Mesodermal cell (in vitro differentiated cells): ENCODE measurements around the gene WWC1.
A peak's percentile ranks its signal among the peaks of the same experiment; 100 is the strongest.
"Not testable (repeated sequence)": the region's sequence is repeated elsewhere in the genome, so short reads cannot be mapped to it uniquely, and the experiment has no call there.

Experiments
- H3K27ac ChIP-seq: 2 replicates; pipeline ENCODE4 v1.7.0; 2013; ENCODE audit warnings: mild to moderate bottlenecking, low read depth, low read length, moderate library complexity; ENCODE audit not compliant: severe bottlenecking
- H3K36me3 ChIP-seq: 2 replicates; pipeline ENCODE4 v1.7.1; 2013; ENCODE audit warnings: mild to moderate bottlenecking, low read length, moderate library complexity; ENCODE audit not compliant: control insufficient read depth, insufficient read depth
- H3K4me1 ChIP-seq: one replicate; pipeline ENCODE4 v1.7.1; 2013; ENCODE audit warnings: mild to moderate bottlenecking, low read length; ENCODE audit not compliant: insufficient read depth, control insufficient read depth, poor library complexity, severe bottlenecking
- H3K4me3 ChIP-seq: 2 replicates; pipeline ENCODE4 v1.7.0; 2013; ENCODE audit warnings: low read length, control low read depth, mild to moderate bottlenecking; ENCODE audit not compliant: insufficient read depth, poor library complexity, severe bottlenecking; ENCODE audit errors: extremely low read depth
- H3K9me3 ChIP-seq: 2 replicates; pipeline ENCODE4 v1.7.1; 2013; ENCODE audit warnings: mild to moderate bottlenecking, low read length, moderate library complexity; ENCODE audit not compliant: control insufficient read depth
- WGBS, 2 experiments: methylation state at CpG; one replicate each; pipeline ENCODE4 v1.1.5; 2013; ENCODE audit warnings: missing lambda C conversion rate in 2 of 2; ENCODE audit not compliant: insufficient coverage in 2 of 2; 5-methylcytosine and 5-hydroxymethylcytosine counted together

Gene WWC1

GRCh38 chr5:168426007-168426863, 134.8 kb downstream of the WWC1 start:
- Histone ChIP-seq H3K27ac (no peak overlapping the region), H3K9me3 (no peaks in the 10 kb centered on the region), H3K36me3 (peaks cover 18% of the 10 kb centered on the region), H3K4me1 (peaks cover 4% of the 10 kb centered on the region), H3K4me3 (no peak overlapping the region)
- WGBS, 2 experiments, result 96 to 98% methylated on average over 12 to 14 of the region's 17 CpGs

- peaks cover 24% of the 10 kb centered on the region for H3K36me3 ChIP-seq
- WGBS, 2 experiments, result 86 to 91% methylated on average over 4 to 5 of the region's 5 CpGs
- peaks cover 4% of the 10 kb centered on the region for H3K4me1 ChIP-seq
- no peak overlapping the region for H3K27ac ChIP-seq
- H3K4me3 ChIP-seq, result no peak overlapping the region
- H3K9me3 ChIP-seq, result no peaks in the 10 kb centered on the region
These were observed 135.4 kb downstream of the WWC1 start for GRCh38 chr5:168426864-168427172.

- H3K4me1 ChIP-seq, result peaks cover 4% of the 10 kb centered on the region
- H3K9me3 ChIP-seq, result no peaks in the 10 kb centered on the region
- WGBS, 2 experiments, result 86 to 100% methylated on average over 1 to 2 of the region's 4 CpGs
- peaks cover 24% of the 10 kb centered on the region for H3K36me3 ChIP-seq
- no peak overlapping the region for H3K27ac ChIP-seq
- no peak overlapping the region for H3K4me3 ChIP-seq
These were observed 135.8 kb downstream of the WWC1 start for GRCh38 chr5:168427224-168427623.

- H3K9me3 ChIP-seq, result no peaks in the 10 kb centered on the region
- WGBS, 2 experiments, result 94 to 98% methylated on average over 6 to 8 of the region's 10 CpGs
- H3K4me3 ChIP-seq, result no peak overlapping the region
- peaks cover 4% of the 10 kb centered on the region for H3K4me1 ChIP-seq
- no peak overlapping the region for H3K27ac ChIP-seq
- H3K36me3 ChIP-seq, result peaks cover 26% of the 10 kb centered on the region
These were observed 137.1 kb downstream of the WWC1 start for GRCh38 chr5:168428552-168428951.

GRCh38 chr5:168430296-168430695, 138.9 kb downstream of the WWC1 start:
- Histone ChIP-seq H3K27ac (no peak overlapping the region), H3K9me3 (no peaks in the 10 kb centered on the region), H3K4me1 (peaks cover 14% of the 10 kb centered on the region), H3K36me3 (peaks cover 26% of the 10 kb centered on the region), H3K4me3 (no peak overlapping the region)
- 76 to 100% methylated on average over 2 to 4 of the region's 4 CpGs for WGBS, 2 experiments

GRCh38 chr5:168432903-168433302, 141.5 kb downstream of the WWC1 start:
- H3K27ac ChIP-seq, result no peak overlapping the region
- WGBS, 2 experiments, result 92 to 100% methylated on average over 4 of the region's 4 CpGs
- peaks cover 29% of the 10 kb centered on the region for H3K36me3 ChIP-seq

GRCh38 chr5:168434001-168434400, 142.6 kb downstream of the WWC1 start:
- 67 to 74% methylated on average over 5 to 7 of the region's 9 CpGs for WGBS, 2 experiments
- peaks cover 12% of the 10 kb centered on the region for H3K4me1 ChIP-seq
- peaks cover 27% of the 10 kb centered on the region for H3K36me3 ChIP-seq
- no peaks in the 10 kb centered on the region for H3K9me3 ChIP-seq
- H3K4me3 ChIP-seq, result no peak overlapping the region
- peak overlapping the region; percentile 43 for H3K27ac ChIP-seq

More at GRCh38 chr5:168432903-168433302, 141.5 kb downstream of the WWC1 start:
- Histone ChIP-seq H3K4me3 (no peak overlapping the region), H3K4me1 (peaks cover 16% of the 10 kb centered on the region), H3K9me3 (no peaks in the 10 kb centered on the region)

- Histone ChIP-seq H3K4me3 (no peak overlapping the region), H3K27ac (no peak overlapping the region), H3K36me3 (peaks cover 21% of the 10 kb centered on the region), H3K4me1 (peaks cover 12% of the 10 kb centered on the region), H3K9me3 (no peaks in the 10 kb centered on the region)
- 80 to 82% methylated on average over 7 to 8 of the region's 8 CpGs for WGBS, 2 experiments
These were observed 143.4 kb downstream of the WWC1 start for GRCh38 chr5:168434746-168435321.

GRCh38 chr5:168435340-168435739, 143.9 kb downstream of the WWC1 start:
- H3K36me3 ChIP-seq, result peaks cover 20% of the 10 kb centered on the region
- 93 to 95% methylated on average over 3 of the region's 4 CpGs for WGBS, 2 experiments
- H3K4me1 ChIP-seq, result peaks cover 12% of the 10 kb centered on the region
- H3K27ac ChIP-seq, H3K9me3 ChIP-seq, H3K4me3 ChIP-seq: not testable (repeated sequence)

GRCh38 chr5:168438349-168438748, 146.9 kb downstream of the WWC1 start:
- 79 to 98% methylated on average over 2 to 4 of the region's 5 CpGs for WGBS, 2 experiments

GRCh38 chr5:168443533-168443932, 152.1 kb downstream of the WWC1 start:
- H3K9me3 ChIP-seq, result no peaks in the 10 kb centered on the region
- no peak overlapping the region for H3K4me3 ChIP-seq
- H3K36me3 ChIP-seq, result peaks cover 29% of the 10 kb centered on the region
- H3K4me1 ChIP-seq, result no peaks in the 10 kb centered on the region
- no peak overlapping the region for H3K27ac ChIP-seq

More at GRCh38 chr5:168438349-168438748, 146.9 kb downstream of the WWC1 start:
- H3K4me3 ChIP-seq, result no peak overlapping the region
- peaks cover 27% of the 10 kb centered on the region for H3K36me3 ChIP-seq
- no peaks in the 10 kb centered on the region for H3K9me3 ChIP-seq
- no peak overlapping the region for H3K27ac ChIP-seq
- peaks cover 12% of the 10 kb centered on the region for H3K4me1 ChIP-seq
